ENCODE data around the gene KRT25. TPM values are rescaled to one million over a fixed set of nuclear protein-coding genes. Genes with fewer than 3 reads are reported as not detected.
A peak's percentile ranks its signal among the peaks of the same experiment; 100 is the strongest.

KRT25 gene
- total RNA-seq, 2 donors from 2014 or later: 0.62 TPM; not detected in 1

- 78% methylated on average over 3 of the region's 3 CpGs for WGBS
- intact Hi-C loops (cut with DNase I): loop anchor here (10.0 kb wide), 1 partner anchor 185 kb away; no protein-coding TSS in a partner anchor
These were observed 44.7 kb upstream of the KRT25 start, which contains the start of gene KRT28 for GRCh38 chr17:40799859-40800258. Gene KRT28 (minus strand): TSS chr17:40799959. CDS start chr17:40799893, 66 bp downstream.

GRCh38 chr17:40796846-40797245 lies 41.7 kb upstream of the KRT25 start:
- no peak overlapping the region for H3K4me3 ChIP-seq
- TF ChIP-seq POLR2A (IDR thresholded peaks at IDR 0.05) (no peak), POLR2AphosphoS5 (IDR thresholded peaks at IDR 0.05) (no peak), CTCF (IDR thresholded peaks at IDR 0.05) (no peak)
- no peaks in the 10 kb centered on the region for H3K4me1 ChIP-seq (replicated peaks)
- no peak overlapping the region for H3K27ac ChIP-seq
- no peaks in the 10 kb centered on the region for H3K36me3 ChIP-seq
- DNase-seq (ENCODE audit: low spot score): no peak
- no peaks in the 10 kb centered on the region for H3K9me3 ChIP-seq
- intact Hi-C loops (cut with DNase I): loop anchor here (10.0 kb wide), 1 partner anchor 182 kb away; no protein-coding TSS in a partner anchor
- no peaks in the 10 kb centered on the region for H3K27me3 ChIP-seq (replicated peaks; ENCODE audit: insufficient read depth)
- WGBS: 91% methylated on average over 27 of the region's 27 CpGs

More at GRCh38 chr17:40799859-40800258, 44.7 kb upstream of the KRT25 start, which contains the start of gene KRT28:
- no peaks in the 10 kb centered on the region for H3K9me3 ChIP-seq
- DNase-seq (ENCODE audit: low spot score): no peak
- no peaks in the 10 kb centered on the region for H3K36me3 ChIP-seq
- no peak for TF ChIP-seq POLR2AphosphoS5 (IDR thresholded peaks at IDR 0.05)
- no peak for TF ChIP-seq POLR2A (IDR thresholded peaks at IDR 0.05)
- TF ChIP-seq CTCF (IDR thresholded peaks at IDR 0.05): no peak
- H3K4me1 ChIP-seq (replicated peaks): no peaks in the 10 kb centered on the region
- no peaks in the 10 kb centered on the region for H3K27me3 ChIP-seq (replicated peaks; ENCODE audit: insufficient read depth)
- H3K4me3 ChIP-seq: no peak within 1 kb of the TSS
- H3K27ac ChIP-seq: no peak within 1 kb of the TSS

- no peaks in the 10 kb centered on the region for H3K27me3 ChIP-seq (replicated peaks; ENCODE audit: insufficient read depth)
- intact Hi-C loops (cut with DNase I): loop anchor here (10.0 kb wide), 1 partner anchor 180 kb away; no protein-coding TSS in a partner anchor
- WGBS: 71% methylated on average over 10 of the region's 10 CpGs
- peak overlapping the region in 1 of 2 donors; percentile 59 for H3K27ac ChIP-seq
- TF ChIP-seq POLR2AphosphoS5 (IDR thresholded peaks at IDR 0.05) (peak; percentile 77), CTCF (IDR thresholded peaks at IDR 0.05) (no peak)
- H3K4me3 ChIP-seq: no peak overlapping the region
- peak; percentile 28 for DNase-seq (ENCODE audit: low spot score)
- H3K4me1 ChIP-seq (replicated peaks): no peaks in the 10 kb centered on the region
- no peaks in the 10 kb centered on the region for H3K36me3 ChIP-seq
- H3K9me3 ChIP-seq: no peaks in the 10 kb centered on the region
These were observed 40.0 kb upstream of the KRT25 start for GRCh38 chr17:40795019-40795667.

GRCh38 chr17:40794466-40794865 lies 39.3 kb upstream of the KRT25 start:
- no peak for DNase-seq (ENCODE audit: low spot score)
- Histone ChIP-seq H3K36me3 (no peaks in the 10 kb centered on the region), H3K4me1 (replicated peaks) (no peaks in the 10 kb centered on the region), H3K9me3 (no peaks in the 10 kb centered on the region), H3K27ac (peak overlapping the region in 1 of 2 donors; percentile 32), H3K4me3 (no peak overlapping the region), H3K27me3 (replicated peaks; ENCODE audit: insufficient read depth) (no peaks in the 10 kb centered on the region)
- WGBS: 90% methylated on average over 2 of the region's 2 CpGs
- TF ChIP-seq CTCF (IDR thresholded peaks at IDR 0.05) (no peak), POLR2AphosphoS5 (IDR thresholded peaks at IDR 0.05) (no peak), POLR2A (IDR thresholded peaks at IDR 0.05) (no peak)
- intact Hi-C loops (cut with DNase I): loop anchor here (10.0 kb wide), 1 partner anchor 180 kb away; no protein-coding TSS in a partner anchor

- TF ChIP-seq POLR2AphosphoS5 (IDR thresholded peaks at IDR 0.05) (no peak), POLR2A (IDR thresholded peaks at IDR 0.05) (no peak), CTCF (IDR thresholded peaks at IDR 0.05) (no peak)
- H3K9me3 ChIP-seq: no peaks in the 10 kb centered on the region
- H3K36me3 ChIP-seq: no peaks in the 10 kb centered on the region
- no peak for DNase-seq (ENCODE audit: low spot score)
- 57% methylated on average over 10 of the region's 10 CpGs for WGBS
- H3K4me3 ChIP-seq: no peak overlapping the region
- intact Hi-C loops (cut with DNase I): loop anchor here (10.0 kb wide), 1 partner anchor 179 kb away; no protein-coding TSS in a partner anchor
- H3K27ac ChIP-seq: no peak overlapping the region
- H3K27me3 ChIP-seq (replicated peaks; ENCODE audit: insufficient read depth): no peaks in the 10 kb centered on the region
- H3K4me1 ChIP-seq (replicated peaks): no peaks in the 10 kb centered on the region
These were observed 38.7 kb upstream of the KRT25 start for GRCh38 chr17:40793832-40794231.

Data from prostate gland (tissue), 2 donors.